HepG2 (cell line): Measurements from ENCODE around the gene RGS11.

Experiments used
- CENPT ChIP-seq: sonication (generic); formaldehyde crosslinking; IDR thresholded peaks from 2 replicates; pipeline ENCODE4 v1.8.0; 2022; ENCODE audit warnings: low read depth, mild to moderate bottlenecking, moderate library complexity, missing genetic modification reagents
- CREB1 ChIP-seq, 2 experiments: fragments of 450-650 bp in 1 of 2; IDR thresholded peaks; 2 replicates each; pipeline ENCODE4 v1.6.1; 2016 to 2017; ENCODE audit warnings: control low read depth in 1 of 2, mild to moderate bottlenecking in 1 of 2, missing compliant biosample characterization in 1 of 2, missing genetic modification characterization in 1 of 2
- EZH2 ChIP-seq: conservative IDR thresholded peaks from 2 replicates; pipeline ENCODE4 v1.6.1; 2012; ENCODE audit warnings: mild to moderate bottlenecking, low read depth, low read length, moderate library complexity
- FOXC1 ChIP-seq: sonication (generic); formaldehyde crosslinking; IDR thresholded peaks from 2 replicates; pipeline ENCODE4 v1.8.0; 2022; ENCODE audit warnings: mild to moderate bottlenecking, missing genetic modification reagents, borderline replicate concordance
- PRPF4 ChIP-seq: fragments of 200-400 bp; formaldehyde crosslinking; IDR thresholded peaks from 2 replicates; pipeline ENCODE4 v1.6.1; 2016; ENCODE audit warnings: low read length, low read depth; ENCODE audit not compliant: poor library complexity, severe bottlenecking
- TARDBP ChIP-seq: sonication (generic); formaldehyde crosslinking; IDR thresholded peaks from 2 replicates; pipeline ENCODE4 v1.8.0; 2022; ENCODE audit warnings: mild to moderate bottlenecking, missing genetic modification reagents
- ZNF143 ChIP-seq: sonication (generic); formaldehyde crosslinking; IDR thresholded peaks from 2 replicates; pipeline ENCODE4 v1.4.0; 2020; ENCODE audit warnings: missing genetic modification reagents
- TF ChIP-seq, protein P1 (sequence below): sonication (generic); formaldehyde crosslinking; IDR thresholded peaks from 2 replicates; pipeline ENCODE4 v1.5.1; 2020; ENCODE audit warnings: mild to moderate bottlenecking, missing genetic modification reagents, moderate library complexity
- TF ChIP-seq, protein P2 (sequence below): sonication (generic); formaldehyde crosslinking; IDR thresholded peaks from 2 replicates; pipeline ENCODE4 v1.4.0; 2020; ENCODE audit warnings: missing genetic modification reagents

DNA sequence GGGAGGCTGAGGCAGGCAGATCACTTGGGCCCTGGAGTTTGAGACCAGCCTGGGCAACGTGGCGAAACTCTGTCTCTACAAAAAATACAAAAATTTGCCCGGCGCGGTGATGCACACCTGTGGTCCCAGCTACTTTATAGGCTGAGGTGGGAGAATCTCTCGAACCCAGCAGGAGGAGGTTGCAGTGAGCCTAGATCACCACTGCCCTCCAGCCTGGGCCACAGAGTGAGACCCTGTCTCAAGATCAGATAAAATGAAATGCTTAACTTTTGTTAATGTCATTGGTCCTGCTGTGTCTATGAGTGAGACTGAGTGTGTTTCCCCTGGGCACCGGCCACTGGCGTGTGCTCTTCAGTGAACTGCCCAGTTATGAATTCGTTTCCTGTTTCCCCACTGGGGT lies 30.6 kb downstream of the RGS11 start:
- TF ChIP-seq, protein P1, sequence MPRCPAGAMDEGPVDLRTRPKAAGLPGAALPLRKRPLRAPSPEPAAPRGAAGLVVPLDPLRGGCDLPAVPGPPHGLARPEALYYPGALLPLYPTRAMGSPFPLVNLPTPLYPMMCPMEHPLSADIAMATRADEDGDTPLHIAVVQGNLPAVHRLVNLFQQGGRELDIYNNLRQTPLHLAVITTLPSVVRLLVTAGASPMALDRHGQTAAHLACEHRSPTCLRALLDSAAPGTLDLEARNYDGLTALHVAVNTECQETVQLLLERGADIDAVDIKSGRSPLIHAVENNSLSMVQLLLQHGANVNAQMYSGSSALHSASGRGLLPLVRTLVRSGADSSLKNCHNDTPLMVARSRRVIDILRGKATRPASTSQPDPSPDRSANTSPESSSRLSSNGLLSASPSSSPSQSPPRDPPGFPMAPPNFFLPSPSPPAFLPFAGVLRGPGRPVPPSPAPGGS (CRISPR knock-in tag) = no peak
- no peak for TF ChIP-seq ZNF143 (CRISPR knock-in tag)
- TF ChIP-seq EZH2 = no peak
- no peak for TF ChIP-seq PRPF4
- TF ChIP-seq FOXC1 = no peak
- TF ChIP-seq, protein P2, sequence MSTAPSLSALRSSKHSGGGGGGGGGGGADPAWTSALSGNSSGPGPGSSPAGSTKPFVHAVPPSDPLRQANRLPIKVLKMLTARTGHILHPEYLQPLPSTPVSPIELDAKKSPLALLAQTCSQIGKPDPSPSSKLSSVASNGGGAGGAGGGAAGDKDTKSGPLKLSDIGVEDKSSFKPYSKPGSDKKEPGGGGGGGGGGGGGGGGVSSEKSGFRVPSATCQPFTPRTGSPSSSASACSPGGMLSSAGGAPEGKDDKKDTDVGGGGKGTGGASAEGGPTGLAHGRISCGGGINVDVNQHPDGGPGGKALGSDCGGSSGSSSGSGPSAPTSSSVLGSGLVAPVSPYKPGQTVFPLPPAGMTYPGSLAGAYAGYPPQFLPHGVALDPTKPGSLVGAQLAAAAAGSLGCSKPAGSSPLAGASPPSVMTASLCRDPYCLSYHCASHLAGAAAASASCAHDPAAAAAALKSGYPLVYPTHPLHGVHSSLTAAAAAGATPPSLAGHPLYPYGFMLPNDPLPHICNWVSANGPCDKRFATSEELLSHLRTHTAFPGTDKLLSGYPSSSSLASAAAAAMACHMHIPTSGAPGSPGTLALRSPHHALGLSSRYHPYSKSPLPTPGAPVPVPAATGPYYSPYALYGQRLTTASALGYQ = no peak
- TF ChIP-seq TARDBP (CRISPR knock-in tag) = no peak
- no peak for TF ChIP-seq CREB1 (IDR thresholded peaks at IDR 0.05)
- TF ChIP-seq CREB1 (CRISPR knock-in tag; IDR thresholded peaks at IDR 0.05) = no peak
- no peak for TF ChIP-seq CENPT (CRISPR knock-in tag)
